HG02973 (cell line): ENCODE measurements around the gene BICD1.
"Not testable (repeated sequence)": the region's sequence is repeated elsewhere in the genome, so short reads cannot be mapped to it uniquely, and the experiment has no call there.

Source experiments
- ATAC-seq: cut with Tn5 transposase; IDR thresholded peaks from one replicate; pipeline ENCODE4 v1.9.1; 2021; ENCODE audit warnings: moderate library complexity; ENCODE audit not compliant: unreplicated experiment

BICD1 gene

DNA sequence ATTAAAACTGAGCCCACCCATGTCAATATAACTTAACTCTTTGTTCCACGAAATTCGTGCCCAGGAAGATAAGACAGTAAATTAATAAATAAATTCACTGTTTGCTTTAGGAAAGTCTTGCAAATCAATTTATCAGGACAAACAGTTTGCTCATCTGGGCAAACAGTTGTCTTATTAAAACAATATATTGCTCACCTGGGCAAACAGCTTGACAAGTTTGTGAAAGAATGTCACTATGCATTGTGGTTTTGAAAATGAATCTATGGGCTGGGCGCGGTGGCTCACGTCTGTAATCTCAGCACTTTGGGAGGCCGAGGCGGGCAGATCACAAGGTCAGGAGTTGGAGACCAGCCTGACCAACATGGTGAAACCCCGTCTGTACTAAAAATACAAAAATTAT is 80.5 kb downstream of the BICD1 start:
- not testable (repeated sequence) for ATAC-seq

DNA sequence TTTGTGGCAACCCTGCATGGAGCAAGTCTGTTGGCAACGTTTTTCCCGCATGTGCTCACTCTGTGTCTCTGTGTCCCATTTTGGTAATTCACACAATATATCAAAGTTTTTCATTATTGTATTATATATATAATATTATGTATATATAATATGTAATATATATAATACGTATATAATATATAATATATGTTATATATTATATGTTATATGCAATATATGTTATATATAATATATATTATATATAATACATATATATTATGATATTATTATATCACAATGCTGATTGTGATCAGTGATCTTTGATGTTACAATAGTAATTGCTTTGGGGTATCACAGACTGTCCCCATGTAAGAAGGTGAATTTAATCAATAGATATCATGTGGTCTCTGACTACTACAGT is 84.8 kb downstream of the BICD1 start:
- ATAC-seq, result no peak

DNA sequence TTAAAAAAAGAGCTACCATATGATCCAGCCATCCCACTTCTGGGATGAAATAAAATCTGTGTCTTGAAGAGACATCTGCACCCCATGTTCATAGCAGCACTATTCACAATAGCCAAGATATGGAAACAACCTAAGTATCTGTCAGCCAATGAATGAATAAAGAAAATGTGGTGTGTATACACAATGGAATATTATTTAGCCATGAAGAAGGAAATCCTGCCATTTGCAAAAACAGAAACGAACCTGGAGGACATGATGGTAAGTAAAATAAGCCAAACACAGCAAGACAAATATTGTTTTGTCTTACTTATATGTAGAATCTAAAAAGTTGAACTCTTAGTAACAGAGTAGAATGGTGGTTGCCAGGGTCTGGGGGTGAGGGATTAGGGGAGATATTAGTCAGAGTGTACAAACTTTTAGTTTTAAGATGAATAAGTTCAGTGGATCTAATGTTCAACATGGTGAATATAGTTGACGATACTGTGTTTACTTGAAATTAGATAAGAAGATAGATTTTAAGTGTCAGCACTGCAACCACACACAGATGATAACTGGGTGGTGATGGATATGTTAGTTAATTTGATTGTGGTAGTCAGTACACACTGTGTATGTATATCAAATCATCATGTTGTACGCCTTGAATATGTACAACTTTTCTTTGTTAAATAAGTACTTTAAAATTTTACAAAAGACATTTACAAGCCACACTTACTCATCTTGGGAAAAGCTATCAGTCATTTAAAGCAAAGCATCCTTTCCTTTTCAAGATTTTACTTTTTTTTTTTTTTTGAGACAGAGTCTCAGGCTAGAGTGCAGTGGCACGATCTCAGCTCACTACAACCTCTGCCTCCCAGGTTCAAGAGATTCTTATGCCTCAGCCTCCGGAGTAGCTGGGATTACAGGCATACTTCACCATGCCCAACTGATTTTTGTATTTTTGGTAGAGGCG is 89.9 kb downstream of the BICD1 start:
- ATAC-seq, result no peak

DNA sequence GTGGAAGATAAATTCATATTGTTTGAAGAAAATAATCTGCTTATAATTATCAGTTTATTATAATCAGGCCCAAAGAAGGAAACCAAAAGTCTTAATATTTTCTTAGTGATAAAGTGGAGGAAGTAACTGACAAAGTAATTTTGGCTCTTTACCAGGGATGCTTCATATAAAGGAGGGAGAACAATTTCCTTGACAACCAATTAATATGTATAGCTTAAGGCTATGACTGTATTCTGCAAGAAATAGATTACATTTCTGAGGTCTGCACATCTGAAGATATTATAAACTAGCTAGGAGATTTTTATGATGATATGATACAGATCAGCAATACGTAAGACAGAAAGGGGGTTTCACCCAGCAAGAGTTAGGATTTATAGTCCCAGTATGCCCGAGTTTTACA is 90.8 kb downstream of the BICD1 start:
- no peak for ATAC-seq

DNA sequence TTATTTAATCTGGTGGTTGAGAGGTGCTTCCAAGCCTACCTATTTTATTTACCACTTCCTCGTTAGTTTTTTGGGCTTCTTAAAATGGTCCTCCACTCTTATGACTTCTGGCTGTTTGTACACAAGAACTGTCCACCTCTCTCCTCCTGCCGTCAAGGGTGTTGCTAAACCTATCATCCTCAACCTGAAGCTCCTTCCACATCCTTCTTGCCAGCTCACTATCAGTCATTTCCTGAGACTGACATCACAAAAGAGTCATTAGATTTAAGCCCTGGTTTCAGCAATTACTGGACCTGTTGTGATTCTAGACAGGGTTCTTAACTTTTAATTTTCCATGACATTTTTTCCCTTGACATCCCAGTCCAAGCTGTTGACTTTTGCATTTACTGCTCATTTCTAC is 91.9 kb downstream of the BICD1 start:
- no peak for ATAC-seq

DNA sequence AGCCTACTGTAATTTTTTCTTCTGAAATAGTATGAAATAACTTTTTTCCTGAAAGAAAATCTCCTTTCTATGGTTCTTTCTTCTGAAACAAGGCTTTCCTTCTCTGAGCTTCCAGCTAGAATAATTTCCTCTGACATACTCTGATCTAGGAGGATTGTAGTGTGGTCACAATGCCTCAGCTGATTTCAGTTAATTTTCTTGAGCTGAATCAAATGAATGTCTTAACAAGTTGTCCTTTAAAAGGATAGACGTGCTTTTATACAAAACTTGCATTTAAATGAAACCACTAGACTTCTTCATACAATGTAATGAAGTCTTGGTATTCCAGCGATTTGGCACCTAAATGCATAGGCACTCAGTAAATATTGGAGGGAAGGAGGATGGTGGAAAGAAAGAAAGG is 94.4 kb downstream of the BICD1 start:
- ATAC-seq, result no peak

DNA sequence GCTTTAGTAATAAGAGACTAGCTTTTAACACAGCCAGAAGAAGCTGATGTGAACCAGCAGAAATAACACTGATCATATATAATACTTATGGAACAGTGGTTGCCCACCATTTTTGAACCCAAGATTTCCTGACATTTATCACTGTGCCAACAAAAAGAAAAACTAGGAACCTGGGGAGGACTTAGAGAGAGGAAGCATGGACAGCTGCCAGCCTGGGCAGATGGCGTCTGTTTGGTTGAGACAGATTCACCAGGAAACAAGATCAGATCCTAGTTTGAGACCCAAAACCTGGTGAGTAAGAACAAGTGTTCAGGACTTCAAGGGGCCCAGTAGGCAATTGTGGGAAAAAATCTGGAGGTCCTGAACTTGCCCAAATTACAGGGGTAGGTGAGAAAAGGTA is 95.3 kb downstream of the BICD1 start:
- ATAC-seq, result no peak

DNA sequence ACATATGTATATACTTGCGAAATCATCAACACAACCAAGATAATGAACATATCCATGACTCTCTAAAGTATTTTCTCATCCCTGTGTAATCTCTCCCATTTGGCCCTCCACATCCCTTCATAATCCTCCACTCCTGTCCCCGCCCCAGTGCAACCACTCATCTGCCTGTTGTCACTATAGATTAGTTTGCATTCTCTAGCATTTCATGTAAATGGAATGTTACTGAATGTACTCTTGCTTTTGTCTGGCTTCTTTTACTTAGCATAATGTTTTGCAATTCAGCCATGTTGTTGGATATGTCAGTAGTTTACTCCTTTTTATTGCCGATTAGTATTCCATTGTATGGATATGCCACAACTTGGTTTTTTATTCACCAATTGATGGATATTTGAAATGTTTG is 99.1 kb downstream of the BICD1 start:
- no peak for ATAC-seq

DNA sequence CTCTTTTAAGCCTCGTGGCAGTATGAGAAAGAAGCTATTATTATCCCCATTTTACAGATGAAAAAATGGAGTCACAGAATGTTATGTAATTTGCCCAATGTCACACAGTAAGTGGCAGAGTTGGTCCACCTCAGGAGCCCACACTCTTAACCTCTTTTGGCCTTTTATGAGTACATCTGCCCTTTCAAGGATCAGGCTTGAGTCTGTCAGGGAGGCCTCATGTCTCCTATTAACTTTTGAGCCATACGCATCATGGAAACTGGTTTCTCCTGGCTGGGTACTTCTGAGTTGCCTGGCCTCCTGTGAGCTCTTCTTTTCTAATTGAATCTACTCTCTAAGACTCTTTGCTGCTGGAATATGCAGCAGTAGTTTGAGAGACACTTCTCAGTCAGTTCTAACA is 101.7 kb downstream of the BICD1 start:
- ATAC-seq, result no peak

DNA sequence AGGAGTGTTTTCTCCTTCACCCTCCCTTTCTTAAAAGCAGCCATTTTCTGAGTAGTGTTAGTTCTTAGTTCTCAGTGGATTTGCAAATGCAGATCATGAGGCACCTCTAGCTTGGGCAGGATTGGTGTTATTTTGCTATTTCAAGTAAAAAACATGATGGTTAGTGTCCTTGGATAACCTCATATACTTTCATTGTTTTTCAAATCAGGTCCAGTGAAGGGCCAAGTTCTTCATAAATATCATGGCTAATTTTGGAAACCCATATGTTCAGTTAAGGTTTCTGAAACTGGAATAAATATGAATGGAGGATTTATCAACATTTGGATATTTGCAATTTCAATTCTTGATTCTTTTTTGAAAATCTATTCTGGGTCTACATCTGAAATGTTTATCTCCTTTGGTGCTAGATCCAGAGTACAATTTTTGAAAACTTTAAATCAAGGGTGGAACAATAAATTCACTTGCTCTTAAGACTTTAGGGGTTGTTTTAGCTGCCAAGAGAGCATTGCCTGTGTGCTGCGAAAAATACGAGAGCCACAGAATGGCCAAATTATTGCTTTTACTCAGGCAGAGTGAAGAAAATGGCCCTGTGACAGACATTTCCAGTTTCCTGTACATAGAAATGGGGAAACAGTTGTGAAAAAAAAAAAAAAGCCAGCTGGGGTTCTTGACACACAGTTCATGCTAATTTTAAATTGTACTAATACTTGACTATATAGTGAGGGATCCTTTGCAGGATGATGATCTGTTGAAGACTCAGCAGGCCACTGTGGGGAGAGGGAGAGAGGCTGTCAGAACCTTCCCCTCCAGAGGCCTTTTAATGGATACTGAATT is 104.6 kb downstream of the BICD1 start:
- ATAC-seq, result no peak

DNA sequence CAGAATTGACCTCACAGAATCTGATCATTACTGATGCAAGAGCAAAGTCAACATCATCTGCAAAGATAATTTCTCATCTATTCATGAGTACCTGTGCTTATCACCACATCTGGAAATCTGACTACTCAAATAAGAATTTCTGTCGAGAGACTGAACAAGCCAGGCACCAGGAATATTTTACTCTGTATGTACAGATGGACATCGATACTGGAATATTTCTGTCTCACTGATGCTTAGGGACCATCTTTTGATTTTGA is 105.2 kb downstream of the BICD1 start:
- ATAC-seq, result no peak

DNA sequence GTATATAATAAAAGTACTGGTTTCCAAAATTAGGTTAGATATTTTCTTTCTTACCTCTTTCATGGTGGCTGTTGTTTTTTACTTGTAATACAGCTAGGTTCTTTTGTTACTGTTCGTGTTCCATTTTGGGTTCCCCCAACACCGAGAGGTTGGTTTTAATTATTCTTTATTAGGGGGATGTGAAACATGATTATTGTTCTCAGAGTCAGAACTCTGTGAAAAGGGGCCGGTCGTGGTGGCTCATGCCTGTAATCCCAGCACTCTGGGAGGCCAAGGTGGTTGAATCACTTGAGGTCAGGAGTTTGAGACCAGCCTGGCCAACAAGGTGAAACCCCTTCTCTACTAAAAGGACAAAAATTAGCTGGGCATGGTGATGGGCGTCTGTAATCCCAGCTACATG is 108.1 kb downstream of the BICD1 start:
- no peak for ATAC-seq

DNA sequence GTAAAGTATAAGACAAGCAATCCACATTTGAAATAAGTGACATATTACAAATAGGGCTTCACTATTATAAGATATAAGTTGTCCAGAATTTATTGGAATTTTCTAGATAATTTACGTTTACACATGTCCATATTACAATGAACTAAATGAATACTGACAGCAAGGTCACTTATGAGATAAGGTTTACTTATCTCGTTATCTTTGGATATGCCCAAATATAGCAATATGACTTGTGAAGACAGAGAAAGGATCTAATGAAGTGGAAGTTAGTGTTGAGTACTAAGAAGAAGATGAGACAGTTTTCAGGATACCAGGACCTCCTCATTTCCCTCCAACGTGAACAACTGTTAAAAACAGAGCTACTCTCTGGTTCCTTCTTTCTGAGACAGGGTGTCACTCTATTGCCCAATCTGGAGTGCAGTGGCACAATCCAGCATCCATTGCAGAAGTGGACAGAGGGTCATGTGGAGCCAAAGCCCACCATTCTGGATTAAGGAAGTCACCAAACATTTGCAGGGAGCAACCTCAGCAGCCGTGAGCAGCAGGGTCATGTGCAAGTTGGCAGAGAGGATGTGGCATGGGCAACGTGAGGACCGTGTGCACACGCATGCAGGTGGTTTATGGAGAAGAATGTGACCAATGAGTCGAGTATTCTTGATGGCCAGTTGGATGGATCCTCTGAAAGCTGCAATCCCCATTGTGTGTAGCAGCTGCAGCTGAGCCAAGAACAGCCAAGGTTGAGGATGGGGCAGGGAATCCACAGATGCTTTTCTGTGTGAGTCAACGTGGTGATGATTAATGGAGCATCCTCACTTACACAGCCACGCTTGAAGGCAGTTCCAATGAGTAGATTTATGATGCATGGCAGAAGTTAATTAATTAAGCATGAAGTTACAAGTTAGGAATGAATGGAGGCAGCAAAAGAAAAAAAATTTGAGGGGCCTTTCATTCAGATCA is 111.0 kb downstream of the BICD1 start:
- no peak for ATAC-seq

DNA sequence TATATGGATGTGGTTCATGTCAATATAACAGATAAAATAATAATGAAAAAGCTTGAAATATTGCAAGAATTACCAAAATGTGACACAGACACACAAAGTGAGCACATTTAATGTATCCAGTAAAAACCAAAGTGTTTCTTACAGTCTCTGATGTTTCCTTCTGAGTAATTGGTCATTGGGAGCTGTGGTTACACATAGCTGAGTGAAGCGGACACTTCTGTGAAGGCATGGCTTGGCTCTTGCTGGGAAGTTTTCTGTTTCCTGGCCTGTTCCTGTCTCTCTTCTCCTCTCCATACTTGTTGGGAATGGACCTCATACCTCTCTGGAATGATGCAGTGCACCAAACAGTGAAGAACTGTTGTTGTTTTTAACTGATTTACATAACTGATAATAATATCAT is 117.3 kb downstream of the BICD1 start:
- ATAC-seq, result no peak

DNA sequence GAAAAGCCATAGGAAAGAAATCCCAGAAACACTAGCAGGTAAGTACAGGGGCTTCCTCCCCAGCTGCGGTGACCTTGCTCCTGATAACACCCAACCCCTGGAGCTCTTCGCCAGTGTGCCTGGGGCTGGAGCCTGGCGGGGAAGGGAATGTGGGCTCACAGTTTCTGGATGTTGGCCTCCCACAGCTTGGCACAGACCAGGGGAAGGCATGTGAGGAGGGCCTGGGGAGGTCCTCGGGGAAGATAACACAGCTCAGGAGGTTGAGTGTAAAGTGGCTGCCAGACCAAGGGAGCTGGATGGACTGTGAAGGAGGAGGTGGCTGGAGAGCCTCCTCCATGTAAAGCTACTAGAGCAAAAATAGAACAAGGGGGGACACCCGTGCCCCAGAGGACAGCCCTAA is 120.1 kb downstream of the BICD1 start:
- no peak for ATAC-seq

DNA sequence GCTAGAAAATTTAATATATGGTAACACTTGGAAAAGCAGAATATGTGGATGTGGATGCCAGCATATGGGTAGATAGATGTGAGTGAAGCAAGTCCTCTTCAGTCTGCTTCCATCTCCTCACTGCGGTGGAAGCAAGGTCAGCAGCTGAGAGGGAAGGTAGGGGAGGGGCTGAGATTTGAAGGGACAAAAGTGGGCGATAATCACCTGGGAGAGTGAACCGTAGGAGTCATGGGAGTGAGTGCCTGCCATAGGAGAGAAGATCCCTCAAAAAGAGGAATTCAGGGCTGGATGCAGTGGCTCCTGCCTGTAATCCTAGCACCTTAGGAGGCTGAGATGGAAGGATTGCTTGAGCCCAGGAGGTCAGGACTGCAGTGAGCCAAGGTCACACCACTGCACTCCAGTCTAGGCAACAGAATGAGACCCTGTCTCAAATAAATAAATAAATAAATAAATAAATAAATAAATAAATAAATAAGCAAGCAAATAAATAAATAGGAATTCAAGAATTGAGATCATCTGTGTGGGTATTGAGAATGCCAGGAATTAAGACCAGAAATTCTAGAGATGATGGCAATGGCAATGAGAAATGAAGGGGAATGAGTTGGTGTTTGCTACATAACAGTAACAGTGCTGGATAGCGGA is 123.4 kb downstream of the BICD1 start:
- ATAC-seq, result no peak

DNA sequence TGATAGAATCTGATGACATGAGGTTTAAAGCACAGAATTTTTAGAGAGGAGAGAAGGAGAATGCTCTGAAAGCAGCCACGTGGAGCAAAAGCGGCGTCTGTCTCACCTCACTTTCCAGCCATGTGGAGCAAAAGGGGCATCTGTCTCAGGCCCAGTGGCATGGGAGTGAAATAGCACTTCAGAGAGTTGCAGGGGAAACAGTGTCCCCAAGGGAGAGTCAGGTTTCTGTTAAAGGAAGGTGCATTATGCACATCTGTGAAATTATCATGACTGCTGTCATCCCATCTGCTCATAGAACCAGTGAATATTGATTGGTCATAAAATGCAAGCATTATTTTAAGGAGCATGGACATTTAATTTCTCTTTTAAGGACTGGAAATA is 124.0 kb downstream of the BICD1 start:
- no peak for ATAC-seq

DNA sequence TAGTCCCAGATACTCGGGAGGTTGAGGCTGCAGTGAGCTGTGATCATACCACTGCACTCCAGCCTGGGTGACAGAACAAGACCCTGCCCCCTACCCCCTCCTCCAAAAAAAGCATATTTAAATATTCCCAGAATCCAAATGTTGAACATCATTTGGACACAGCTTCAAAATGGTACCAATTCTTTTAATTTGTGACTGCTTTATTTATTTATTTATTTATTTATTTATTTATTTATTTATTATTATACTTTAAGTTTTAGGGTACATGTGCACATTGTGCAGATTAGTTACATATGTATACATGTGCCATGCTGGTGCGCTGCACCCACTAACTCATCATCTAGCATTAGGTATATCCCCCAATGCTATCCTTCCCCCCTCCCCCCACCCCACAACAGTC is 124.7 kb downstream of the BICD1 start:
- ATAC-seq, result not testable (repeated sequence)

DNA sequence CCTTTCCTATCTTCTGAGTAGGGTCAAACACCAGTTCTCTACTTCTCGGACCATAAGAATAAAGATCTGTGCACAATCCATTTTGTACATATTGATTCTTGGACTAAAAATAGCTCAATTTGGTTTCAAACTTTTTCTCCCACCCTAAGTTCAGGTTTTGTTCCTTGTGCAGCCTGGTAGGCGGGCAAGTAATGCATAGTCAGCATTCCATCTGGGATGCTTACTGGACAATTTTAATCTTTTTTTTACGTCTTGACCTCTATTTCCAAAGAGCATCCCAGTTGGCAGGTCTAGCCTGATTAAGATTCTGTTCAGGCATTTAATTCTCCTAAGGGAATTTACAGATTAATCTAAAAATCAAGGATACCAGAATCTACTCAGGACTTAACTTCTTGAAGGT is 126.9 kb downstream of the BICD1 start:
- ATAC-seq, result no peak

DNA sequence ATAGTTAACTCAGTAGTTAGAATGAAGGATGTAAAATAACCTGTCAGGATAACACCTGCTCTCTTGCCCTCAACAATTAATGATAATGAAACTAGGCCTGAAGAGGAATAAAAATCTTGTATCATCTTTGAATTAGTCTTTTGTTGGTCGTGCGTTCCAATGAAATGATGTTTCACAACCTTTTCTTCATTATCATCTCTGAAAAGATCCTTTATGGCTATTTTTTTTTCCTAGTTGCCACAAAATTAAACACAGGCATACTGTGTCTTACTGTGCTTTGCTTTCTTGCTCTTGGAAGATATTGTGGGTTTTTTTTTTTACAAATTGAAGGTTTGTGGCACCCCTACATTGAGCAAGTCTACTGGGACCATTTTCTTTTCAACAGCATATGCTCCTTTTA is 128.6 kb downstream of the BICD1 start:
- no peak for ATAC-seq

DNA sequence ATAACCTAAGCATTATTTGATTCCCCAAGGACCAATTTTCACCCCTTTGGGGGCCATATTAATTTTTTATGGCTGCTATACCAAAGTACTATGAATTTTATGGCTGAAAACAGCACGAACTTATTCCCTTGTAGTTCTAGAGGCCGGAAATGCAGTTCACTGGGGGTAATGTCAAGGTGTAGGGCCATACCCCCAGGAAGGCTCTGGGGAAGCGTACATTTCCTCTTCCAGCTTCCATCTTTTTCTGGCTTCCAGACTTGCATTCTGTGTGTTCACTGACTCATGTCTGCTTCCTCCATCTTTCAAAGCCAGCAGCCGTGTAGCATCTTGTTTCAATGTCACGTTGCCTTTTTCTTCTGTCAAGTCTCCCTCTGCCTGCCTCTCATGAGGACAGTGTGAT is 133.5 kb downstream of the BICD1 start:
- ATAC-seq, result no peak
